HG02973 (cell line): ENCODE results near the gene ERH.

Source experiments
- ATAC-seq: cut with Tn5 transposase; IDR thresholded peaks from one replicate; pipeline ENCODE4 v1.9.1; 2021; ENCODE audit warnings: moderate library complexity; ENCODE audit not compliant: unreplicated experiment

ERH gene

GRCh38 chr14:69357544-69358200 lies 40.4 kb downstream of the ERH start:
- no peak for ATAC-seq

- no peak for ATAC-seq
These were observed 41.1 kb downstream of the ERH start for GRCh38 chr14:69356903-69357543.

- ATAC-seq: no peak
These were observed 42.4 kb downstream of the ERH start for GRCh38 chr14:69355607-69356281.

- no peak for ATAC-seq
These were observed 42.9 kb downstream of the ERH start for GRCh38 chr14:69355154-69355597.

GRCh38 chr14:69354383-69355153 lies 43.5 kb downstream of the ERH start:
- ATAC-seq: peak; percentile 88

GRCh38 chr14:69353168-69353567 lies 44.9 kb downstream of the ERH start:
- no peak for ATAC-seq

GRCh38 chr14:69351911-69352310 lies 46.2 kb downstream of the ERH start:
- no peak for ATAC-seq

- ATAC-seq: no peak
These were observed 46.7 kb downstream of the ERH start for GRCh38 chr14:69351385-69351784.

GRCh38 chr14:69350892-69351291 lies 47.2 kb downstream of the ERH start:
- ATAC-seq: no peak

GRCh38 chr14:69349091-69349777 lies 48.9 kb downstream of the ERH start:
- ATAC-seq: no peak

GRCh38 chr14:69346710-69347109 lies 51.4 kb downstream of the ERH start:
- ATAC-seq: no peak

- no peak for ATAC-seq
These were observed 52.7 kb downstream of the ERH start for GRCh38 chr14:69345402-69345801.

GRCh38 chr14:69344171-69344570 lies 53.9 kb downstream of the ERH start:
- ATAC-seq: no peak

- ATAC-seq: no peak
These were observed 55.1 kb downstream of the ERH start for GRCh38 chr14:69342928-69343525.

- ATAC-seq: no peak
These were observed 58.7 kb downstream of the ERH start for GRCh38 chr14:69339426-69339825.

GRCh38 chr14:69337984-69338383 lies 60.1 kb downstream of the ERH start:
- no peak for ATAC-seq

- no peak for ATAC-seq
These were observed 62.7 kb downstream of the ERH start for GRCh38 chr14:69335371-69335771.

GRCh38 chr14:69334576-69334975 lies 63.5 kb downstream of the ERH start:
- no peak for ATAC-seq

- no peak for ATAC-seq
These were observed 64.2 kb downstream of the ERH start for GRCh38 chr14:69333791-69334337.

- no peak for ATAC-seq
These were observed 65.2 kb downstream of the ERH start for GRCh38 chr14:69332782-69333395.
